ENCODE results near the gene AKAP6. TPM values are rescaled to one million over a fixed set of nuclear protein-coding genes. Genes with fewer than 3 reads are reported as not detected.

The AKAP6 gene
- total RNA-seq, 4 donors from 2014 or later, result 4.1 to 34.4 (median 15.3) TPM

DNA sequence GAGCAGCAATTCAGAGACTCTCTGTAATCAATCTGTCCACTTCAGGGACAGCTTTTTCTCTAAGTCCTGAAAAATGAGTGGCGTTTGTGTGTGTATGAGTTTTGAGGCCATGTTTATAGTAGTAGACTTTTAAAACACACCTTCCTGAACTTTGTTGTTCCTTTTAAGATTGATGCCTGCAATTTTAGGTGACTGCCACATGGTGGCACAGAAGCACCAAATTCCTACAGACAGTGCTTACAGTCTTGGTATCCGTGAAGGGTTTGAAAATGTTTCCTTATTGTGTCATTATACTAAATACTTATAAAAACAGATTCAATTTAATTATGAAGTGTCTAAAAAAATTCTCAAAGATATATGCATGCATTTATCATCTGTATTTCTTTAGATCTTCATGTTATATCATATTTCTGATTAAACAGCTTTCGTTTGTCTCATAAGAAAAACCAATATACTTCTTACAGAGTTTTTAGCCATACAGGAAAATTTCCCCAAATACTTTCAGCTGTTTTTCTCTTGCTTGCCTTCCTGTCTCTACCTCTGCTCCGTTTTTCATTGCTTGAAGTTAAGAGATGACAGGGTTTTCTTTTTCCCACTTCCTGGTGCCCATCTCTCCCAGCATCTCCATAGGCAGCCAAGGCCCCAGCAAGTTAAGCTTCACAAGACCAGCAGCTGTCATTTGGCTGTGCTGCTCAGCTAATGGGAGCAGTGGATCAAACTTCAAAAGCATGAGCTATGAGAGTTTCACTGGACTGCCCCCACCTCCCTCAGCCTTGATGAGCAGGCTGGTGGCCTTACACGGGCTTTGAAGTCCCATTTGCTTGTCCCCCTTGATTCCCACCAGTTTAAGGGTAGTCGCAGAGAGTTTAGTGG, 259.6 kb downstream of the AKAP6 start:
- intact Hi-C loops (cut with DNase I; ENCODE audit: low total_unique reads), result no loop called here
- Histone ChIP-seq H3K4me3 (no peak overlapping the region), H3K27ac (no peak overlapping the region), H3K4me1 (no peaks in the 10 kb centered on the region), H3K27me3 (no peaks in the 10 kb centered on the region), H3K36me3 (no peaks in the 10 kb centered on the region), H3K9me3 (no peaks in the 10 kb centered on the region)
- TF ChIP-seq POLR2A (IDR thresholded peaks at IDR 0.05) (no peak), CTCF (IDR thresholded peaks at IDR 0.05) (no peak)
- no peak for DNase-seq

DNA sequence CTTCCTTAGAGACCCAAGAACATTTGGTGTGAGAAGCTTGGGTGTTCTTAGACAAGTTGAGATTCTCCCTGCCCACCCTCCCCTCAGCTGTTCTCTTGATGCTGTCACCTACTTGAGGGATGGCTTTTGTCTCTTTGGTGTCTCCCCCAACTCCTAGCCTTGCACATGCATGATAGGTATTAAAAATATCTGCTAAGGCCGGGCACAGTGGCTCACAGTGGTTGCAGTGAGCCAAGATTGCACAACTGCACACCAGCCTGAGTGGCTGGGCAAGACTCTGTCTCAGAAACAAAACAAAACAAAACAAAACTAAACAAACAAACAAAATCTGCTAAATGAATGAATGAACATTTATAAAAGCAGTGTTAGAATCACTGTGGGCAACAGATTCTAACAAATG, 261.1 kb downstream of the AKAP6 start:
- DNase-seq, result no peak
- Histone ChIP-seq H3K4me1 (no peaks in the 10 kb centered on the region), H3K27me3 (no peaks in the 10 kb centered on the region), H3K4me3 (no peak overlapping the region), H3K27ac (no peak overlapping the region), H3K9me3 (no peaks in the 10 kb centered on the region), H3K36me3 (no peaks in the 10 kb centered on the region)
- TF ChIP-seq POLR2A (IDR thresholded peaks at IDR 0.05), result no peak
- no peak for TF ChIP-seq CTCF (IDR thresholded peaks at IDR 0.05)
- intact Hi-C loops (cut with DNase I; ENCODE audit: low total_unique reads), result no loop called here

DNA sequence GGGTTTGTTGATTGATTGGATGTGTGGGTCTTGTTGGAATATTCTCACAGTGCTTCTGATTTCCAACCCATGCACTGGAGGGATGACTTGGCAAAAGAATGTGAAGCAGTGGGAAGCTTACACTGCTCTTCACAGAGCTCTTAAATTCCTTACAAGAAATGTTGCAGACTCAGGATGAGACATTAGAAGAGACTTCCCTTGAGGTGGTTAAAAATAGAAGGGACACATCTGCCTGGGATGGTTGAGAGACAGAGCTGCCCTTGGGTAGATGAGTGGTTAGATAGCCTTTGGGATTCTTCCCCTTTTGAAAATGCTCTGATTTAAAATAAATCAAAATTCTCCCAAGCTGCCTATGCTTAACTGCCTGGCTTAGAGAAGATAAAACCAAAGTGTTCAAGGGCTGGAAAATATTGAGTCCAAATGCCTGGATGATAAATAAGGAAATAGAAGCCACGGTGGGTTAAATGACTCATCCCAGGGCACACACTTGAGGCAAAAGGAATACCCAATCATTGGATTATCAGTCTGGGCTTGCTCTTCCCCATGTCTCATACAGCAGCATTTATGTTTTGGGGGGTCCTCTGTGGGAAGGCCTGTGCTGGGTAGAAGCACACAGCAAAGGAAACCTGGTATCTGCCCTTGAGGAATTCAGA, 264.3 kb downstream of the AKAP6 start:
- Histone ChIP-seq H3K27me3 (no peaks in the 10 kb centered on the region), H3K27ac (no peak overlapping the region), H3K9me3 (no peaks in the 10 kb centered on the region), H3K36me3 (no peaks in the 10 kb centered on the region), H3K4me1 (no peaks in the 10 kb centered on the region), H3K4me3 (no peak overlapping the region)
- intact Hi-C loops (cut with DNase I; ENCODE audit: low total_unique reads), result no loop called here
- no peak for DNase-seq
- TF ChIP-seq CTCF (IDR thresholded peaks at IDR 0.05), result no peak
- TF ChIP-seq POLR2A (IDR thresholded peaks at IDR 0.05), result no peak

- H3K36me3 ChIP-seq, result no peaks in the 10 kb centered on the region
- no peak overlapping the region for H3K4me3 ChIP-seq
- TF ChIP-seq POLR2A (IDR thresholded peaks at IDR 0.05) (no peak), CTCF (IDR thresholded peaks at IDR 0.05) (no peak)
- intact Hi-C loops (cut with DNase I; ENCODE audit: low total_unique reads), result no loop called here
- H3K27me3 ChIP-seq, result no peaks in the 10 kb centered on the region
- no peaks in the 10 kb centered on the region for H3K9me3 ChIP-seq
- no peak for DNase-seq
- no peak overlapping the region for H3K27ac ChIP-seq
- no peaks in the 10 kb centered on the region for H3K4me1 ChIP-seq
These were observed 265.7 kb downstream of the AKAP6 start for GRCh38 chr14:32594766-32595165.

DNA sequence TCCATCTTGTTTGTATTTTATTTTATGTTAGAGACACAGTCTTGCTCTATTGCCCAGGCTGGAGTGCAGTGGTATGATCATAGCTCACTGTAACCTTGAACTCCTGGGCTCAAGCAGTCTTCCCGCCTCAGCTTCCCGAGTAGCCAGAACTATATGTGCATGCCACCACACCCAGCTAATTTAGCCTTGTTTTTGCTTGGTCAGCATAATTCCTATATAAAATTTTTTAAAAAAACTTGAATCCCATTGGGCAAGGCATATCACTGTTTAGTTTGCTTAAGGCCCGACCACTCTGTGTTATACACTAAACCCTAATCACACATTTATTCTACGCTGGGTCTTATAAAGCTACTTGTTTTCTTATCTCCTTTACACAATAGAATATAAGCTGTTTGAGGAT, 266.4 kb downstream of the AKAP6 start:
- no peak for TF ChIP-seq CTCF (IDR thresholded peaks at IDR 0.05)
- TF ChIP-seq POLR2A (IDR thresholded peaks at IDR 0.05), result no peak
- H3K4me3 ChIP-seq, result no peak overlapping the region
- H3K27ac ChIP-seq, result no peak overlapping the region
- no peaks in the 10 kb centered on the region for H3K36me3 ChIP-seq
- H3K27me3 ChIP-seq, result no peaks in the 10 kb centered on the region
- no peak for DNase-seq
- no peaks in the 10 kb centered on the region for H3K9me3 ChIP-seq
- H3K4me1 ChIP-seq, result no peaks in the 10 kb centered on the region
- intact Hi-C loops (cut with DNase I; ENCODE audit: low total_unique reads), result no loop called here
